ENCODE results near the gene FILIP1. TPM values are rescaled to one million over a fixed set of nuclear protein-coding genes. Genes with fewer than 3 reads are reported as not detected.

FILIP1 gene
- total and polyA plus RNA-seq, 2 of the 4 experiments (the other 2 are of a cell fraction), result under 0.01 to 0.03 TPM

DNA sequence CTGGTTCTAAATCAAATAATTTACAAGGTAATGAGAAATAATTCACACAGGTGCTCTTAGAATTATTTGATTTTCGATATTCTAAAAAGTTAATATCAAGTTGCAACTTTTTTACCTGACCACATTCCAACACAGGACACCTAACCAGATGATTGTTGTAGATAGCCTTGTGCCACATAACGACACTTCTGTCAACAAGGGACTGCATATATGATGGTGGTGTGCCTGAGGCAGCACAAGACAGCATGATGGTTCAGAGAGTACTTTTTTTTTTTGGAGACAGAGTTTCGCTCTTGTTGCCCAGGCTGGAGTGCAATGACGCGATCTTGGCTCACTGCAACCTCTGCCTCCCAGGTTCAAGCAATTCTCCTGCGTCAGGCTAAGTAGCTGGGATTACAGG lies 142.8 kb downstream of the FILIP1 start:
- H2BK120ac ChIP-seq (ENCODE audit: low read depth, low read length), result no peak overlapping the region
- in situ Hi-C loops (cut with MboI; ENCODE audit: low sequenced_read_pairs), result no loop called here
- no peaks in the 10 kb centered on the region for H3K36me3 ChIP-seq (ENCODE audit: control insufficient read depth, insufficient read depth, low read length)

More for the DNA sequence above, 142.8 kb downstream of the FILIP1 start:
- intact Hi-C loops (cut with micrococcal nuclease) (no loop called here), dilution Hi-C loops (cut with HindIII; ENCODE audit: low sequenced_read_pairs, unreplicated experiment) (no loop called here)
- no peak overlapping the region for H2BK15ac ChIP-seq (ENCODE audit: low read depth, low read length)
- H3K4me3 ChIP-seq (ENCODE audit: insufficient read depth, low read depth, low read length), result no peak overlapping the region
- no peak for ATAC-seq (ENCODE audit: low read depth)
- no peak overlapping the region for H3K4me2 ChIP-seq (ENCODE audit: low read depth, low read length)
- H3K4me1 ChIP-seq (ENCODE audit: control insufficient read depth, insufficient read depth, low read length), result no peaks in the 10 kb centered on the region; the same call in 1 of the 2 replicates
- H3K79me1 ChIP-seq (ENCODE audit: low read depth in 1 of 2, low read length in 2 of 2), result no peaks in the 10 kb centered on the region
- no peak overlapping the region for H3K23ac ChIP-seq (ENCODE audit: low read depth, low read length)
- CTCF ChIA-PET, result interaction anchor here (1.0 kb wide), 1 partner anchor 16 kb away, joined by 3 read pairs; no protein-coding TSS in a partner anchor
- H4K8ac ChIP-seq (ENCODE audit: low read depth in 2 of 2, low read length in 2 of 2), result no peak overlapping the region
- no peaks in the 10 kb centered on the region for H4K20me1 ChIP-seq (ENCODE audit: insufficient read depth, low read length)
- H2BK5ac ChIP-seq (ENCODE audit: low read depth, low read length, poor library complexity, severe bottlenecking), result no peak overlapping the region
- H4K5ac ChIP-seq (ENCODE audit: low read depth, low read length), result no peak overlapping the region
- H4K91ac ChIP-seq (ENCODE audit: insufficient read depth, low read depth, low read length), result no peak overlapping the region
- no peak overlapping the region for H3K9ac ChIP-seq (ENCODE audit: low read depth, low read length)
- no peak for DNase-seq
- H2AFZ ChIP-seq (replicated peaks; ENCODE audit: low read length, poor library complexity), result no peak overlapping the region
- no peak overlapping the region for H3K14ac ChIP-seq (replicated peaks; ENCODE audit: low read depth, low read length)
- no peak overlapping the region for H2BK20ac ChIP-seq (ENCODE audit: low read depth, low read length)
- no peaks in the 10 kb centered on the region for H3K9me3 ChIP-seq (ENCODE audit: control insufficient read depth, insufficient read depth, low read length)
- no peak overlapping the region for H3K56ac ChIP-seq (ENCODE audit: extremely low read depth, insufficient read depth, low read length)
- H3K4ac ChIP-seq (ENCODE audit: low read depth, low read length), result no peak overlapping the region
- H3K27ac ChIP-seq (ENCODE audit: insufficient read depth, low read length), result no peak overlapping the region
- H3K27me3 ChIP-seq (ENCODE audit: control insufficient read depth, insufficient read depth, low read length), result peaks cover 8% of the 10 kb centered on the region
- POLR2A ChIA-PET (ENCODE audit: unreplicated experiment), result no interaction called here
- no peak overlapping the region for H2AK5ac ChIP-seq (ENCODE audit: low read depth, low read length)
- H2AK9ac ChIP-seq (replicated peaks; ENCODE audit: low read depth, low read length, poor library complexity), result no peak overlapping the region
- WGBS, 2 experiments (ENCODE audit: extremely low coverage in 2 of 2, insufficient read length in 1 of 2), result 100% methylated on average over 1 of the region's 6 CpGs; no CpG with 5 or more reads in 1 of the 2 experiments
- BruUV-seq (replicated peaks), result no TSS peak
- H3K18ac ChIP-seq (ENCODE audit: low read depth, low read length), result no peak overlapping the region
- no peaks in the 10 kb centered on the region for H3K9me1 ChIP-seq (ENCODE audit: insufficient read depth, low read length)
- no peak for TF ChIP-seq BHLHE40 (IDR thresholded peaks at IDR 0.05; ENCODE audit: low read depth, low read length)

All from IMR-90 (cell line).